Measurements from ENCODE around the gene DNAI7. TPM values are rescaled to one million over a fixed set of nuclear protein-coding genes. Genes with fewer than 3 reads are reported as not detected.

The DNAI7 gene
- total and polyA plus RNA-seq, 3 experiments from 2014 or later, result not detected

DNA sequence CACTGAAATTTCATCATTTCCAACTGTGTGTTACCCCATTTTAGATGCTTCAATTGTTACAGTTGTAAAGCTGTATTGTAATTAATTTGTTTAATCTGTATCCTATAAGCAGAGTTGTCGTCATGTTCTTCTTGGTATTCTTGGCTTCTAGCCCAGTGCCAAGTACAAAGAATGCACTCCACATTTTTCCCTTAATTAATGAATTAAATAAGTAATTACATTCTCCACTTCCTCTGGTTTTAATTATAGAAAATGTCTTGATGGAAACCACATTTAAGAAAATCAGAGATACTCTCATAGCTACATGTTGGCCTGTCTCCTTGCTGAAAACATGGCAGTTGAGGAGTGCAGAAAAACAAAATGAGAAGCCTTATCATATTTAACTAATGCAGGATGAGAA, 746 bp downstream of the DNAI7 start:
- H3K27me3 ChIP-seq (ENCODE audit: insufficient read depth, low read length, poor library complexity, severe bottlenecking), result no peaks in the 10 kb centered on the region
- H3K9me3 ChIP-seq (ENCODE audit: low read length), result no peaks in the 10 kb centered on the region
- no peak for DNase-seq
- peaks cover 15% of the 10 kb centered on the region for H3K4me1 ChIP-seq (ENCODE audit: insufficient read depth, low read length)
- H3K36me3 ChIP-seq (ENCODE audit: insufficient read depth, low read length), result no peaks in the 10 kb centered on the region
- H3K4me3 Mint-ChIP-seq, result peak overlapping the region; percentile 96 to 99 (median 97)
- H3K9me3 Mint-ChIP-seq, result no peaks in the 10 kb centered on the region
- peak overlapping the region; percentile 95 for H3K27ac ChIP-seq (ENCODE audit: low read depth, low read length)
- peak overlapping the region; percentile 84 for H3K4me3 ChIP-seq (ENCODE audit: low read length)
- H3K4me1 Mint-ChIP-seq, result peaks cover 28 to 48% (median 46%) of the 10 kb centered on the region in 3 donors
- peaks cover 0 to 14% (median 0%) of the 10 kb centered on the region in 3 donors for H3K36me3 Mint-ChIP-seq
- POLR2A ChIA-PET, result interaction anchor here (0.7 to 1.8 kb wide), 4 partner anchors 39 to 75 kb away, joined by 3 to 10 read pairs (median 8); partner anchors contain the start of gene KRAS
- H3K27ac Mint-ChIP-seq, result peak overlapping the region; percentile 99 to 100 (median 99)
- CTCF ChIA-PET, result interaction anchor here (0.6 to 1.2 kb wide), 6 partner anchors 20 to 195 kb away, joined by 3 to 6 read pairs (median 3); no protein-coding TSS in a partner anchor
- H3K27me3 Mint-ChIP-seq, result peaks cover 0 to 6% of the 10 kb centered on the region in 2 donors

DNA sequence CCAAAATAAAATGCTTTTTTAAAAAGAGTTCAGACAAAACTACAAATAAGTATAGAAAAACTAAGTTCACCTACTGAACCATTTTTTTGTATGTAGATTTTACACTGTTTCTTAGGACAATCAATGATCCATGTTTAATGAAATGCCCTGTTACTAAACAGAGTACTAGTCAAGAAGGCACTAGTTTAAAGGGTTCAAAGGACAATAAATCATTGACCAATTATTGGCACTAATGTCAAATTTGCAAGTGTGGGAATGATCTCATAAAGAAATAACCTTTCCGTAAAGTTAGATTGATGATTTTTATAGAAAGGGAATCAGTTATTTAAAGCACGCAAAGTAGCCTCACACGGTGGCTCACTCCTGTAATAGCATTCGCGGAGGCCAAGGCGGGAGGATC, 4.2 kb downstream of the DNAI7 start:
- Mint-ChIP-seq H3K27me3 (peaks cover 0 to 6% of the 10 kb centered on the region in 2 donors), H3K4me1 (peaks cover 27 to 39% (median 34%) of the 10 kb centered on the region in 3 donors), H3K9me3 (no peaks in the 10 kb centered on the region), H3K27ac (no peak overlapping the region), H3K36me3 (peaks cover 0 to 14% (median 0%) of the 10 kb centered on the region in 3 donors), H3K4me3 (no peak overlapping the region)
- Histone ChIP-seq H3K27me3 (ENCODE audit: insufficient read depth, low read length, poor library complexity, severe bottlenecking) (no peaks in the 10 kb centered on the region), H3K36me3 (ENCODE audit: insufficient read depth, low read length) (no peaks in the 10 kb centered on the region), H3K27ac (ENCODE audit: low read depth, low read length) (no peak overlapping the region), H3K9me3 (ENCODE audit: low read length) (no peaks in the 10 kb centered on the region), H3K4me1 (ENCODE audit: insufficient read depth, low read length) (peaks cover 29% of the 10 kb centered on the region), H3K4me3 (ENCODE audit: low read length) (no peak overlapping the region)
- DNase-seq, result no peak
- ChIA-PET POLR2A (no interaction called here), CTCF (no interaction called here)

DNA sequence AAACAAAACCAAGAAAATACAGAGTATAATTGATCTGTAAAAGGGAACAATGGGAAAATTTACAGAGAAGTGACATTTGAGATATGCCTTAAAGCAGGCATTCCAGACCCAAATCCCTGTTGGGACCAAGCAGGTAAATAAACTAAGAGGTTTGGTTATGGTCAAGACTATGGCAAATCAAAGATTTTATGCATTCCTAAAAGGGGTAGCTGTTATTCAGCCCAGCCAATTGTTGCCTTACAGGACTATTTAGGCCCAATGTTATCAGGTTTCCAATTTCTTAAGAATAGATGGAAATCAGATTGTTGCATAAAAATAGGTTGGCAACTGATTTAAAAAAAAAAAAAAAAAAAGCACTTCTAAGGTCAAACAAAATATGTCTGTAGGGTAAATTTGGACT, 5.3 kb downstream of the DNAI7 start:
- Mint-ChIP-seq H3K4me1 (peaks cover 15 to 27% (median 24%) of the 10 kb centered on the region in 3 donors), H3K4me3 (no peak overlapping the region), H3K27me3 (no peaks in the 10 kb centered on the region), H3K36me3 (peaks cover 0 to 3% (median 0%) of the 10 kb centered on the region in 3 donors), H3K27ac (no peak overlapping the region), H3K9me3 (no peaks in the 10 kb centered on the region)
- Histone ChIP-seq H3K36me3 (ENCODE audit: insufficient read depth, low read length) (no peaks in the 10 kb centered on the region), H3K4me3 (ENCODE audit: low read length) (no peak overlapping the region), H3K27ac (ENCODE audit: low read depth, low read length) (no peak overlapping the region), H3K4me1 (ENCODE audit: insufficient read depth, low read length) (peaks cover 28% of the 10 kb centered on the region), H3K27me3 (ENCODE audit: insufficient read depth, low read length, poor library complexity, severe bottlenecking) (no peaks in the 10 kb centered on the region), H3K9me3 (ENCODE audit: low read length) (no peaks in the 10 kb centered on the region)
- CTCF ChIA-PET, result no interaction called here
- DNase-seq, result no peak
- POLR2A ChIA-PET, result interaction anchor here (0.6 kb wide), 2 partner anchors 138 to 195 kb away, joined by 3 read pairs; no protein-coding TSS in a partner anchor

DNA sequence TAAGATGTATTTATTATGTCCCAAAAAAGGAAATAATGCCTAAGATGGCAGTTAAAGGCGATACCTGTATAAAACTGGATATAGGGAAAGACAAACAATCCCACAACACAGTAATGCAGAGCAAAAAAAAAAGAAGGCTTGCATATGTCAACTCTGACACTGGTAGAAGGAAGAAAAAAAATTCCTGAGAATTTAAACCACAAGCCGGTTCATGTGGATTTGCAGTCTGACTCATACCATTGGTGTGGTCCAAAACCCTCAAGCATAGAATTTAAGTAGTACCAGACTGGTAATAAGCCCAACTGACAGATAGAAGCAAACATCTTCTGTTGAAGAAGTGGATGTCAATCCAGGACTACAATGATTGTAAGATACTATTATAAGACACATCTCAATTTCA, 7.2 kb downstream of the DNAI7 start:
- H3K4me1 Mint-ChIP-seq, result peaks cover 9 to 16% (median 14%) of the 10 kb centered on the region in 3 donors
- H3K9me3 Mint-ChIP-seq, result no peaks in the 10 kb centered on the region
- DNase-seq, result no peak
- ChIA-PET CTCF (no interaction called here), POLR2A (interaction anchor here (0.9 kb wide), 1 partner anchor 63 kb away, joined by 3 read pairs; the partner anchor contains the start of gene KRAS)
- H3K4me3 ChIP-seq (ENCODE audit: low read length), result no peak overlapping the region
- H3K4me3 Mint-ChIP-seq, result peak overlapping the region in 1 of 7 donors; percentile 69
- H3K27ac Mint-ChIP-seq, result peak overlapping the region in 1 of 8 donors; percentile 21
- peaks cover 0 to 2% (median 0%) of the 10 kb centered on the region in 3 donors for H3K36me3 Mint-ChIP-seq
- no peaks in the 10 kb centered on the region for H3K27me3 Mint-ChIP-seq
- H3K4me1 ChIP-seq (ENCODE audit: insufficient read depth, low read length), result peaks cover 21% of the 10 kb centered on the region
- H3K27me3 ChIP-seq (ENCODE audit: insufficient read depth, low read length, poor library complexity, severe bottlenecking), result no peaks in the 10 kb centered on the region
- H3K27ac ChIP-seq (ENCODE audit: low read depth, low read length), result no peak overlapping the region
- no peaks in the 10 kb centered on the region for H3K36me3 ChIP-seq (ENCODE audit: insufficient read depth, low read length)
- no peaks in the 10 kb centered on the region for H3K9me3 ChIP-seq (ENCODE audit: low read length)

DNA sequence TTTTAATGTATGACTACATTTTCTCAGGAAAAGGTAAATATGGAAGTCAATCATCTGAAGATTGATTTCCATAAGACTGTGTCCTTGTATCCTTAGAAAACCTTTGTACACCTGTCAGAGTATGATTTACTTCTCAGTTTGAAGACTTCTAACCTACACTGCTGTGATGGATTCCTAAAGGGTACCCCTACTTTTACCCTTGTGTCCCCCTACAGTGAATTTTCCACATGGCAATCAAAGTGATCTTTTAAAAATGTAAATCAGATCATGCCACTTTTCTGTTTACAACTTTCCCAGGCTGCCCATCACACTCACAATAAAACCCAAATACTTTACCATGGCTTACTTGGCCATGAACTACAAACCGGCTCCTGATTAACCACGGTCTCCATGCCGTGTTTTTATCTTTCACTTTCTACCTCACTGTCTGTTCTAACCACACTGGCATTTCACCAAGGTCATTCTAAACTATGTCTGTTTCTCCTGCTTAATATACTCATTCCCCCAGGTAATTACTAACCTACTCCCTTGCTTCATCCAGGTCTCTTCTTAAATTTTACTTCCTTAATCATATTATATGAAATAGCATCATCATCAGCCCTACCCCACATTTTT, 8.1 kb downstream of the DNAI7 start:
- Mint-ChIP-seq H3K9me3 (no peaks in the 10 kb centered on the region), H3K27me3 (no peaks in the 10 kb centered on the region), H3K27ac (peak overlapping the region; percentile 21 to 94 (median 87)), H3K4me3 (peak overlapping the region; percentile 69 to 92 (median 88)), H3K4me1 (peaks cover 9 to 16% (median 14%) of the 10 kb centered on the region in 3 donors), H3K36me3 (peaks cover 0 to 2% (median 0%) of the 10 kb centered on the region in 3 donors)
- ChIA-PET POLR2A (interaction anchor here (0.9 kb wide), 1 partner anchor 64 kb away, joined by 3 read pairs; the partner anchor contains the start of gene KRAS), CTCF (no interaction called here)
- Histone ChIP-seq H3K9me3 (ENCODE audit: low read length) (no peaks in the 10 kb centered on the region), H3K27me3 (ENCODE audit: insufficient read depth, low read length, poor library complexity, severe bottlenecking) (no peaks in the 10 kb centered on the region), H3K27ac (ENCODE audit: low read depth, low read length) (no peak overlapping the region), H3K4me3 (ENCODE audit: low read length) (peak overlapping the region; percentile 44), H3K4me1 (ENCODE audit: insufficient read depth, low read length) (peaks cover 21% of the 10 kb centered on the region), H3K36me3 (ENCODE audit: insufficient read depth, low read length) (no peaks in the 10 kb centered on the region)
- peak in 2 of 5 donors; percentile 13 to 38 for DNase-seq

DNA sequence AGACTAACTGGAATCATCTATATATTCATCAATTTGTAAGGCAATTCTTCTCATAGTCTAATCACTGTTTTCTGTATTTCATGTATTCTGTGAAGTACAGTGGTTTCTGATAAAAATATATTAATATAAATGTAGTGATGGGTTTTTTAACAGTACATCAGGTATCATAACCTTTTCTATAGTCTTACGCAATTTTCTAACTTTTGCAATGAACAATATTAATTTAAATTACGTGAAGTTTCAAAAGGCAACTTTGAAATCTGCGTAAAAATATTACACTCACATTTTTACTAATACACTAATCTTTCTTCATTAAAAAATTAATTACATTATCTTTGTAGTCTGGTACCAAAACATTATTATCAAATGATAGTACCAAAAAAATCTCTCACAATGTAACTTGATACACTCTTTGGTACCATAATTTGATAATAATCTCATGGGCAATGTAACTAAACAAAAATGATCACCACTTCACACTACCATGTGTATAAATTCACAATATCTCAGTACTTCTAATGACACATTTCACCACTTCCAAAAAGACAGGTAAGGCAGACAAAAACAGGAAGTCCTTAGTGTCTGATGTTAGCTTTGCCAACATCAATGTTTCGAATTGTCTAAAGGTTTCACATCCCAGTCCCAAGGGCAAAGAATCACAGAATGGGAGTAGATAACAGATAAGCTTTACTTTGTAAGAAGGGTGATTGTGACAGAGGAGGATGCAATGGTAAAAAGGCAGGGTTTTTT, 8.7 kb downstream of the DNAI7 start:
- Mint-ChIP-seq H3K9me3 (no peaks in the 10 kb centered on the region), H3K4me3 (peak overlapping the region; percentile 69 to 92 (median 88)), H3K27ac (peak overlapping the region; percentile 21 to 94 (median 84)), H3K4me1 (peaks cover 9 to 16% (median 14%) of the 10 kb centered on the region in 3 donors), H3K36me3 (peaks cover 0 to 2% (median 0%) of the 10 kb centered on the region in 3 donors), H3K27me3 (no peaks in the 10 kb centered on the region)
- Histone ChIP-seq H3K27me3 (ENCODE audit: insufficient read depth, low read length, poor library complexity, severe bottlenecking) (no peaks in the 10 kb centered on the region), H3K4me3 (ENCODE audit: low read length) (peak overlapping the region; percentile 44), H3K36me3 (ENCODE audit: insufficient read depth, low read length) (no peaks in the 10 kb centered on the region), H3K4me1 (ENCODE audit: insufficient read depth, low read length) (peaks cover 21% of the 10 kb centered on the region), H3K27ac (ENCODE audit: low read depth, low read length) (no peak overlapping the region), H3K9me3 (ENCODE audit: low read length) (no peaks in the 10 kb centered on the region)
- CTCF ChIA-PET, result no interaction called here
- DNase-seq, result peak in 2 of 5 donors; percentile 2 to 29
- POLR2A ChIA-PET, result interaction anchor here (0.5 kb wide), 1 partner anchor 201 kb away, joined by 3 read pairs; no protein-coding TSS in a partner anchor

DNA sequence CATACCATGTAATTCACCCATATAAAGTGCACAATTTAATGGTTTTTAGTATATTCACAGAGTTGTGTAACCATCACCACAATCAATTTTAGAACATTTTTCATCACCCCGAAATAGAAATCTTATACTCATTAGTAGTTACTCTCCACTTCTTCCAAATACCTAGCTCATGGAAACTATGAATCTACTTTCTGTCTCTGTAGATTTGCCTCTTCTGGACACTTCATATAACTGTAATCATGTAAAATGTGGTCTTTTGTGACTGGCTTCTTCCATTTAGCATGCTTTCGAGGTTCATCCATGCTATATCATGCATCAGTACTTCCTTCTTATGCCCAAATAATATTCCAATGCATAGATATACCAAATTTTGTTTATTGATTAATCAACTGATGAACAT, 10.8 kb downstream of the DNAI7 start:
- no peaks in the 10 kb centered on the region for H3K9me3 ChIP-seq (ENCODE audit: low read length)
- H3K36me3 ChIP-seq (ENCODE audit: insufficient read depth, low read length), result no peaks in the 10 kb centered on the region
- Mint-ChIP-seq H3K4me1 (peaks cover 9 to 16% (median 14%) of the 10 kb centered on the region in 3 donors), H3K4me3 (no peak overlapping the region), H3K9me3 (peaks cover 0 to 6% (median 2%) of the 10 kb centered on the region in 5 donors), H3K36me3 (peaks cover 0 to 9% (median 2%) of the 10 kb centered on the region in 3 donors), H3K27ac (no peak overlapping the region), H3K27me3 (peaks cover 6 to 10% of the 10 kb centered on the region in 2 donors)
- CTCF ChIA-PET, result interaction anchor here (1.4 kb wide), 1 partner anchor 30 kb away, joined by 5 read pairs; no protein-coding TSS in a partner anchor
- H3K4me1 ChIP-seq (ENCODE audit: insufficient read depth, low read length), result peaks cover 21% of the 10 kb centered on the region
- no peak for DNase-seq
- no peak overlapping the region for H3K4me3 ChIP-seq (ENCODE audit: low read length)
- H3K27me3 ChIP-seq (ENCODE audit: insufficient read depth, low read length, poor library complexity, severe bottlenecking), result no peaks in the 10 kb centered on the region
- H3K27ac ChIP-seq (ENCODE audit: low read depth, low read length), result no peak overlapping the region
- POLR2A ChIA-PET, result interaction anchor here (0.7 to 1.6 kb wide), 2 partner anchors 11 to 14 kb away, joined by 4 to 5 read pairs; partner anchors contain the start of genes DNAI7 and ETFRF1

Measured in CD8-positive, alpha-beta memory T cell (primary cell).